Retinal pigment epithelial cell (primary cell): ENCODE results near the gene FOXI1.

ENCODE experiments used
- DNase-seq: peaks from one replicate; pipeline ENCODE4 v3.0.0-alpha.2; 2010; ENCODE audit warnings: low read depth
- H3K4me3 ChIP-seq: 2 replicates; pipeline ENCODE4 v1.5.1; 2011; ENCODE audit warnings: mild to moderate bottlenecking, low read length, control low read depth, moderate library complexity
- CTCF ChIP-seq: conservative IDR thresholded peaks from 2 replicates; pipeline ENCODE4 v1.5.1; 2011; ENCODE audit warnings: low read depth, low read length, control low read depth, inconsistent platforms

Gene FOXI1

GRCh38 chr5:170104710-170105109 is 987 bp upstream of the FOXI1 start:
- DNase-seq: no peak
- H3K4me3 ChIP-seq: no peak overlapping the region
- no peak for TF ChIP-seq CTCF

DNA sequence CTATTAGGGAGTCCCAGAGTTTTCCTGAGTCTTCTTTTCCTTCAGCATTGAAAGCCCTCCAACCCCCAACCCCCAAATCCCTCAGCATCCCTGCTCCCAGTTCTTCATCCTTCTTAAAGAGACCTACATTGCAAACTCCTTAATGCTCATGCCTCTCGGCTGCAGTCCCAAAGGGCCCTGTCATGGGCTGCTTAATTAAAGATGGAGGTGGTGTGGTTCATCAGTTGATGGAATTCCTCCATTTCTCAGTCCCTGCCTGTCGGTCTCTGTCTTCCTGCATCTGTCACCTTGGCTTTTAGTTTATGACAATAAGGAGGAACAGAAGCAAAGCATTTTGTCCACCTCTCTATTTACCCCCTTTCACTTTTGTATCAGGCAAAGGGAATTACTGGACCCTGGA is 2.0 kb downstream of the FOXI1 start:
- no peak for DNase-seq

DNA sequence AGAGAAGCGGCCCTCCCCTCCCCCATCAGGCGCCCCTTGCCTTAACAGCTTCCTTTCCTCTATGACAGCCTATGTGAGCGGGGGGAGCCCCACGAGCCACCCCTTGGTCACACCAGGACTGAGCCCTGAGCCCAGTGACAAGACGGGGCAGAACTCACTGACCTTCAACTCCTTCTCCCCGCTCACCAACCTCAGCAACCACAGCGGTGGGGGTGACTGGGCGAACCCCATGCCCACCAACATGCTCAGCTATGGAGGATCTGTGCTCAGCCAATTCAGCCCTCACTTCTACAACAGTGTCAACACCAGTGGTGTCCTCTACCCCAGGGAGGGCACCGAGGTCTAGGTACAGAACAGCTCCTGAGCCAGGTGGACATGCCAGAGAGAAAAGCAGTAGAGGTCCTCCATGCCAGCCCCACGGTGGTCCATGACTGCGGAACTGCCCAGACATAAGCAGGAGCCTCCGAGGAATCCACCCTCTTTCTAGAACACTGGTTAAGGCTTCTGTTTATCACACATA is 2.6 kb downstream of the FOXI1 start:
- no peak for TF ChIP-seq CTCF
- H3K4me3 ChIP-seq: no peak overlapping the region
- DNase-seq: no peak

More for the DNA sequence above, 2.0 kb downstream of the FOXI1 start:
- TF ChIP-seq CTCF: no peak
- no peak overlapping the region for H3K4me3 ChIP-seq

DNA sequence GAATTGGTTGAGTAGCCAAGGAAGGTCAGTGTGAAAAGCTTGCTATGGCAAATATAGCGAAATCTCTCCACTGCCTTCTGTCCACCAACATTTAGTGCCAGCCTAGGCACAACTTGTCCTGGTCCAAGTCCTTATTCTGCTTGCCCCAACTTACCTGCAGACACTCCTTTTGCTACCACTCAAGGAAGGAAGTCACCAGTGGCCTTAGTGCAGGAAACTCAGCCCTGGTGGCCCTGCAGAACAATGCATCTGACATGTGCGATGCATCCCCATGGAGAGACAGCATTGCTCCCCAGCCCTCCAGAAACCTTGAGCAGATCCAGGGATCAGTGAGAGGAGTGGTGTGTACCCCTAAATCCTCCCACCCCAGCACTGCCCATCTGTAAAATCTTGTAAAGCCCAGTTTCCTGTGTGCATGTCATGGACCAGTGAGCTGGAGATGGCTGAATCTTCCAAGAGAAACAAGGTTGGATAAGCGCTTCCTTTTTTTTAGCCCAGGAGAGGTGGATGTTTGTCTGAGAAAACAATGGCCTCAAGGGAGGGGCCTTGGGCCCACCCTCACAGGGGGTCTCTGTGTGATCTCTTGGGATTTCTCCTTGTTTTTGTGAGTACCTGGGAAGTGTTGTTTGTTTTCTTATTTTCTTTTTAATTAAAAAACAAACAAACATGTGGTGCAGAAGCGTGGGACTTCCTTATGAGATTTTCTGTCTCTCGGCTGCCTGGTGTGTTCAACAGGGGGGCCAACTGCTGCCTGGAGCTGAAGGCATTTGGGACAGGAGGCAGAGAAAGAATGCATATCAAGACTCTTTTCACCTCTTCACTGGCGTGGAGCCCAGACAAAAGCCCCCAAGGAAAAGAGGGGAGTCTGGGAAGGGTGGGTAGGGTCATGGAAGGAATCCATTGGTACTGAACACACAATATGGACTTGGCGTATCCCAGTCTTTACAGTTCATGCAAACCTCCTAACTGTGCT is 3.6 kb downstream of the FOXI1 start:
- no peak overlapping the region for H3K4me3 ChIP-seq
- no peak for DNase-seq
- TF ChIP-seq CTCF: no peak

GRCh38 chr5:170110403-170111087 is 4.8 kb downstream of the FOXI1 start:
- DNase-seq: no peak
- H3K4me3 ChIP-seq: no peak overlapping the region
- no peak for TF ChIP-seq CTCF

DNA sequence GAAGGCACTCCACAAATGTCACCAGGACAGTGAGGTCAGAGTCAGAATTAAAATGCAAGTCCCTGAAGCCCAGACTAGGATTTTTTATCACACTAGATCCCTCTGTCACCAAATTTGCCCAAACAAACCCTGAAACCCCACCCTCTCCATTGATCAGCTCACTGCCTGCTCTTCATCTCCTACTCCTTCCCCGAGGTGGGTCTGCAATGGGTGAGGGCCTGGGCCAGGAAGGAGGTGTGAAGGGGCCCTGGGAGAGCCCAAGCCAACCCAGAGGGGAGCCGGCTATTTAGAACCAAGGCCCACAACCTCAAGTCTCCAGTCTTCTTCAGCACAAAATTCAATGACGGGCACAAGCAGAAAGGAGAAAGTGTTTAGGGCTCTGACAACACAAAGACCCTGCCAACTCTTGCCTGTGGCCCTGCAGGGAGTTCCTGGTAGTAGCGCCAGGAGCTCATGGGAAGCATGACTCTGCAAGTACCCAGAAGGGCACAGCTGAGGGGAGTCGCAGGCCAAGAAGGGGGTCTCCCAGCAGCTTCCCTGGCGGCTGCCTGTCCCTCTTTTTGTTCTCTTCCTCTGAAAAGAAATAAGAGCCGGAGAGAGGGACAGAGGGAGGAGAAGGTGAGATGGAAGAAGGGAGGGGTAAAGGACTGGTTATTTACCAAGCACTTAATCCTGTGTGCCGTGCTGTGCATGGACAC is 5.5 kb downstream of the FOXI1 start:
- no peak for DNase-seq
- no peak overlapping the region for H3K4me3 ChIP-seq
- no peak for TF ChIP-seq CTCF
